ENCODE data around the gene DGCR2.
A peak's percentile ranks its signal among the peaks of the same experiment; 100 is the strongest.
"Not testable (repeated sequence)": the region's sequence is repeated elsewhere in the genome, so short reads cannot be mapped to it uniquely, and the experiment has no call there.

Gene DGCR2

DNA sequence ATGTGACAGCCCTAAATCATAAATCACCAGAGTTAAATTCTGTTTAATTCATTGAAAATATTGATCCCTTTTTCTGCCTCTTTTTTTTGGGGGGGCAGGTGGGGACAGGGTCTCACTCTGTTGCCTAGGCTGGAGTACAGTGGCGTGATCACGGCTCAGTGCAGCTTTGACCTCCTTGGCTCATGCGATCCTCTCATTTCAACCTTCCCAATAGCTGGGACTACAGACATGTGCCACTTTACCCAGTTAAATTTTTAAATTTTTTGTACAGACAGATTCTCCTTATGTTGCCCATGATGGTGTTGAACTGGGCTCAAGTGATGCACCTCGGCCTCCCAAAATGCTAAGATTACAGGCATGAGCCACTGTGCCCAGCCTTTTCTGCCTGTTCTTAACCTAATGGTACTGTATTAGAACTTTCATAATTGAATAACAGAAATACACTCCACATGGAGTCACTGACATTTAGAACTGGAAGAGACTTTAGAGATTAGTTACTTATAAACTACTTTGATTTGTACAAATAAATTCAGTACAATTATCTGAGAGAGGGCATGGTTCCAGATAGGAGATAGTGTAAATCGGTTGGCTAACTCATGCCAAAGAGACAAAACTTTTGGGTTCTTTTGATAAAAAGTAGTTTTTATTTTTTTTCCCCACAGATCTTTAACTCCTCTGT, 109.8 kb downstream of the DGCR2 start:
- no peak for DNase-seq (ENCODE audit: low read depth in 2 of 3, low spot score in 1 of 3)

DNA sequence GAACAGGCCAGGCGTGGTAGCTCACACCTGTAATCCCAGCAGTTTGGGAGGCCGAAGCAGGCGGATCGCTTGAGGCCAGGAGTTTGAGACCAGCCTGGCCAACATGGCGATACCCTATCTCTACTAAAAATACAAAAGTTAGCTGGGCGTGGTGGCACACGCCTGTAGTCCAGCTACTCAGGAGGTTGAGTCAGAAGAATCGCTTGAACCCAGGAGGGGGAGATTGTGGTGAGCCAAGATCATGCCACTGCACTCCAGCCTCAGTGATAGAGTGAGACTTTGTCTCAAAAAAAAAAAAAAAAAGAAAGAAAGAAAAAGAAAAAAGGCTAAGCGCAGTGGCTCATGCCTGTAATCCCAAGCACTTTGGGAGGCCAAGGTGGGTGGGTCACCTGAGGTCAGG, 110.6 kb downstream of the DGCR2 start:
- DNase-seq (ENCODE audit: low read depth in 2 of 3, low spot score in 1 of 3) = not testable (repeated sequence)

DNA sequence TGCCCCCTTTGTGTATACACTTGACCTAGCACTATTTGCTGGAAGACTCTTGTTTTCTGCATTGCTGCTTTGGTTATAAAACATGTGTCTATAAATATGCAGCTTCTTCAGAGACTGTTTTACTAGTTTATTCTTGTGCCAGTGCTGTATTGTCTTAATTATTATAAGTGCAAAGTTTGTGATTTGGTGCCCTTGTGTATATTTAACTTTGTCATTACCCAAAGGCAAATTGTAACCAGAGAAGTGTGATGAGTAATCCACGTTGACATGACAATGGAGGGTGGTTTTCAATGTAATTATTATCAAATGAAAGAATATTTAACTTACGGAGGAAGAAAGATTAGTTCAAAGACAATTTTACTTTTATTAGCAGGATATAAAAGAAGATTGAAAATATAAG, 111.1 kb downstream of the DGCR2 start:
- DNase-seq (ENCODE audit: low read depth in 2 of 3, low spot score in 1 of 3) = no peak

DNA sequence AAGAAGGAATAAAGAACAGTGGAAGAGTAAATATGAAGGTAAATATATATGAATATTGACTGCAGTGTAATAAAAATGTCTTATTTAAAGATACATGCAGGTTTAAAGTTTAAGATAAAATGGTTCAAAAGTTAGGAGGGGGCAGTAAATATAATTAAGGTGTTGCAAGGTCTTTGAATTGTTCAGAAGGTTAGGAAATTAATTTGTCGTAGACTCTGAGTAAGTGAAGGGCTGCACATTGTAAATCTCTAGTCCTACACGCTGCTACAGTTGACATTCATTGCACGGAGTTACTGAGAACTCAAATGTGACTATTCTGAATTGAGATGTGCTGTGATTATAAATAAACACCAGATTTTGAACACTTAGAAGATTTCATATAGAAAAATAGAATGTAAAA, 116.3 kb downstream of the DGCR2 start:
- no peak for DNase-seq (ENCODE audit: low read depth in 2 of 3, low spot score in 1 of 3)

DNA sequence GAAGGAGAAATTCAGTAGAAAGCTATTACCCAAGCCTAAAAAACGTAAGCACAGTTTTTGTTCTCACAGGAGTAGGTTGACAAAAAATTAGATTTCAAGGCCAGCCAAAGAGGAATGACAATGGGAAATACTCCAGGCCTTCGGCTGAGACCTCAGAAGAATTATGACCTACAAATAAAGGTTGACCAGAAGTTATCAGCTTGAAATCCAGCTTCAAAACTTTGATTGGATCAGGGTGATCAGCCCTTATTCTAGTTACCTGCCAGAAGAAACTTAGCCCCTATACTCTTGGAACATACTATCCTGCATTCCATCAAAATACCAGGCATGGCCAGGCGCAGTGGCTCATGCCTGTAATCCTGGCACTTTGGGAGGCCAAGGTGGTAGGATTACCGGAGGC, 117.7 kb downstream of the DGCR2 start:
- DNase-seq (ENCODE audit: low read depth in 2 of 3, low spot score in 1 of 3) = no peak

DNA sequence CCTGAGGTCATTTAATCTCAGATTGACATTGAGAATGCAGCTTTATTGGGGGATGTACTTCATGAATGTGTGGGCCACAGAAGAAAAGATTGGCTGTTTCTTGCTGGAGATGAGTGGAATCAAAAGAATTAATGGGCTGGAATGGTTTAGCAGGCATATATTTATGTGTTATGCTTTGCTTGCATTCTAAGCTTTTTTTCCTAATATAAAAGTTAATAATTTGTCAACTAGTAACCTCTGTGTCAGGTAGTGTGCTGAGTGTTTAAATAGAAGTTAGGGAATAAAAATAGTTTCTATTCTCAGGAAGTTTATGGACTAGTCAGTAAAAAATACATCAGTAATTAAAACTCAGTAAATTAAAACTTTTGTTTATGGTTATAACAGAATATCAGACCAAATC, 118.7 kb downstream of the DGCR2 start:
- DNase-seq (ENCODE audit: low read depth in 2 of 3, low spot score in 1 of 3) = no peak

DNA sequence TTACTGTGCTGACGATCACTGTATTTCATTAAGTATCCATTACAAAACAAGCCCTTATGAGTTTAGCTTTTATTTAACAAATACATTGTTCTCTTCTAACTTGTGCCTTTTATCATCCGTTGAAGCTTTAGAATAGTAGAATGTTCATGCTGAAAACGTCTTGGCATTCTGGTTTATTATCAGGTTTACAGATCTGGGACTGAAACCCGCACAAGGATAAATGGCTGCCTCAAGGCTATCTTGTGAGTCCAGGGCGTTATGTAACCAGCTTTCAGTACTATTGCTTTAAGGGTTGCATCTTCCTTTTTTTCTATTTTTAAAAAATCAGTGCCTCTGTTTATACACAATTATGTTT, 119.6 kb downstream of the DGCR2 start:
- no peak for DNase-seq (ENCODE audit: low read depth in 2 of 3, low spot score in 1 of 3)

DNA sequence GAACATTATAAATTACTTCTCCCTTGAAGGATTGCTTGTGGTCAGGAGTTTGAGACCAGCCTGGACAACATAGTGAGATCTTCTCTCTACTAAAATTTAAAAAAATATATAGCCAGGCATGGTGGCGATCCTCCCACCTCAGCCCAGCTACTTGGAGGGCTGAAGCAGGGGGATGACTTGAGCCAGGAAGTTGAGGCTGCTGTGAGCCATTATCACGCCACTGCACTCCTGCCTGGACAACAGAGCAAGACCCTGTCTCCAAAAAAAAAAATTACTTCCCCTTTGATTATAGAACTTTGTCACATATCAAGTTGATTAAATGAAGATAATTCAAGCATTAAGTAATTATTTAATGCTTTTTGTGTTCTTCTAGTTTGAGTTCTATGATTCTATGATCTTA, 121.0 kb downstream of the DGCR2 start:
- DNase-seq (ENCODE audit: low read depth in 2 of 3, low spot score in 1 of 3) = no peak

DNA sequence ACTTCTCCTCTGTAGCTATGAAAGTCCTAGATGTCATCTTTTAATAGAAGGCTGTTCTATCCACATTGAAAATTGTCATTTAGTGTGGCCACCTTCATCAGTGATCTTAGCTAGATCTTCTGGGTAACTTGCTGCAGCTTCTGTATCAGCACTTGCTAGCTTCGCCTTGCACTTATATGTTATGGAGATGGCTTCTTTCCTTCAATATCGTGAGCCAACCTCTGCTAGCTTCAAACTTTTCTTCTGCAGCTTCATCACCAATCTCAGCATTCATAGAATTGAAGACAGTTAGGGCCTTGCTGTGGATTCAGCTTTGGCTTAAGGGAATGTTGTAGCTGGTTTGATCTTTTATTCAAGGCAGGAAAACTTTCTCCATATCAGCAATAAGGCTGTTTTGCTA, 122.1 kb downstream of the DGCR2 start:
- DNase-seq (ENCODE audit: low read depth in 2 of 3, low spot score in 1 of 3) = not testable (repeated sequence)

DNA sequence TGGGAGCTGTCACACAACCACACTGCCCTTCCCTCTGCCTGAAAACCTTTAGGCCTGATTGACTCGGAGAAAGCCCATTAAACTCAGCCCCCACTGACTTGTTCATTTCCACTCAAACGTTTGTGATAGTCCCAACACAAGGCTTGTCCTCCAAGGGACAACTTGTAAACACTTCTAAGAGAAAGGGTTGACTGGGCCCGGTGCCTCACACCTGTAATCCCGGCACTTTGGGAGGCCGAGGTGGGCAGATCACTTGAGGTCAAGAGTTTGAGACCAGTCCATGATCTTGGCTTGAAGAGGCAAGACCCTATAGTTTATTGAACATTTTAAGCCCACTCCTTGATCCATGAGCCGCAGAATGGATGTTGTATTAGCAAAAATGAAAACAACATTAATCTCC, 122.8 kb downstream of the DGCR2 start:
- no peak for DNase-seq (ENCODE audit: low read depth in 2 of 3, low spot score in 1 of 3)

DNA sequence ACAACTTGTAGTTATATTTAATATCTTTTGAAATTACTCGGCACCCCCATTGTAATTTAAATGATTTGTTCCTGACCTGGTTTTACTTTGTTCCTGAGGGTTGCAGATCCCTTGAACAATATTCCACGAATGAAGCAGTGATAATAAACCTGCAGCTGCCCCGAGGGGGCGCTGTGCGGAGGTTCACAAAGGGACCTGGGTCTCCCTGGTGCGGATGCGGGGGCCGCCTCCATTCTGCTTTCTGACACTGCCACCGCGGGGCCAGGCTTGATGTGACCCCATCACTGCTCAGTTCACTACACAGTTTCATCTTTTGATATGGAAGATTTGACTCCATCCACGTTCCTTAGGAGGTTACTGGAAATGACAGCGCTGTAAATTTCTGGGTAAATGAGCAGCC, 123.2 kb downstream of the DGCR2 start:
- DNase-seq (ENCODE audit: low read depth in 2 of 3, low spot score in 1 of 3) = peak in 1 of 3 donors; percentile 8

DNA sequence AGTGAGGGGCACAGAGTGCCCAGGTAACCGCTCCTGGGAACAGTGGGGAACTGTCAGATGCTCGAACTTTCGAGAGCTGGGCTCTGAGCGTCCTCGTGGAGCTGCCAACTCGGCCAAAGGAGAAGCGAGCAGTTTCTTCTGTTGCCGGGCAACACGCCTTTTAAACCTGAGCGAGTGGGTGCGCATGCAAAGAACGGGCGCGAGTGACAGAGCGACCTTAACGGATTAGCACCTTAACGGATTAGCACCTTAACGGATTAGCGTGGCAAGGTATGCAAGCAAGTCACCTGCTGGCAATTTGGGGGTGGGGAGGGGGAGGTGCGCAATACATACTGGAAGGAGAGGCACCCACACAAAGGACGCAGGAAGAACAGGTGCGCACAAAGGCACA, 124.3 kb downstream of the DGCR2 start:
- no peak for DNase-seq (ENCODE audit: low read depth in 2 of 3, low spot score in 1 of 3)

DNA sequence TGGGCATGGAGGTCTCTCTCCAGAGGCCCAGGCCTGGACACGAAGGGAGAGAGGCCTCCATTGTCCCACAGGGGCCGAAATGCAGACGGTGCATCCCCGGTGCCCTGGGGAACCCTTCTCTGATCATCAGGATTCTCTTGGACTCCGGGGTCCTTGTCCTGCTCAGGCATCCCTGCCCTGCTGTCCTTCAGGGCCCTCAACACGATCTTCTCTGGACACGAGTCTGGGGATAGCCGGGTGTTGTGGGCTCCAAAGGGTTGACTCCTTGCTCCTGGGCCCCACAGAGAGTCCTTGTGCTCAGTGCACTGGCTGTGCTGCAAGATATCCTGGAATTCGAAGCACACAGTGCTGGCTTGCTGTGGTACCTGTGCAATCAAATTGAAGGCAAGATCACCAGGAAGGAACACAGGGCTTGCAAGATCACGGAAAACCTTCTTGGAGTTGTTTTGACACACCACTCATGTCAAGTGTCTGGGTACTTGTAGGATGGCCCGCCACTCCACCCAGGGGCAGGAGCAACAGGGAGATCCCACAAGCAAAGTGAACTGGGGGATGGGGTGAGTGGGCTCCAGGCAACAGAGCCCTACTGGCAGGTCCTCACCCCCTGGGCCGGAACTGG, 124.8 kb downstream of the DGCR2 start:
- no peak for DNase-seq (ENCODE audit: low read depth in 2 of 3, low spot score in 1 of 3)

DNA sequence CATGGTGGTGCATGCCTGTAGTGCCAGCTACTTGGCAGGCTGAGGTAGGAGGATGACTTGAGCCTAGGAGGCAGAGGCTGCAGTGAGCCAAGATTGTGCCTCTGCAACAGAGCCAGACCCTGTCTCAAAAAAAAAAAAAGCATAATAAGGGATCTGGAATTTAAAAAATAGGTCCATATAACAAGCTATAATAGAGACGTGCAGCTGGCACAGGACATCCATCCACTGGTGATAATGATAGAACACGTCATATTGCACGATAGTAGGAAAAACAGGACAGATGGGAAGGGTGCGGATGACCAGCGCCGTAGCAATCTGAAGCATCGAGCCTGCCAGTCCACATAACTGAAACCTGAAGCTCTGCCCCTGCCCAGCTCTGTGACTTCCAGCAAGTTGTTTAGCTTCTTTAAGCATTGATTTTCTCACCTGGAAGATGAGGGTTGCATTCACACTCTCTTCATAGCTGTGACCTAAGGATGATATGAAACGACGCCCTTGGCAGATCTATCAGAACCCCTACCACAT, 125.8 kb downstream of the DGCR2 start:
- DNase-seq (ENCODE audit: low read depth in 2 of 3, low spot score in 1 of 3) = no peak

DNA sequence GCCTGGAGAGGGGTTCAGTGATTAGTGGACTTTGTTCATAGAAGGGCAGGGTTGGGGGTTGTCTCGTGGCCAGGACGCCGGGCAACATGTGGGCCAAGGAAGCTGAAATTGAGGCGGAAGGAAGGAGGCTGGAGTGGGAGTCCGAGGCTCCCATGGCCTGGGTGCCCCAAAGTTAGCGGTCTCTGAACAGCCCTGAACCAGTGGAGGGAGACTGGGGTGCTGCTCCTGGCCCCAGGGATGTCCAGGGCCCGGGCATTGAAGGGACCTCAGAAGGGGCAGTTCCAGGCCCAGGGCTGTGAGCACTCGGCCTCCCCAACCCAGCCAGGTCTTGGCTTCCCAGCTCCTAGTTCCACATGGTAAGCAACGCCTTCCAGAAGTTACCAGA, 126.9 kb downstream of the DGCR2 start:
- no peak for DNase-seq (ENCODE audit: low read depth in 2 of 3, low spot score in 1 of 3)

DNA sequence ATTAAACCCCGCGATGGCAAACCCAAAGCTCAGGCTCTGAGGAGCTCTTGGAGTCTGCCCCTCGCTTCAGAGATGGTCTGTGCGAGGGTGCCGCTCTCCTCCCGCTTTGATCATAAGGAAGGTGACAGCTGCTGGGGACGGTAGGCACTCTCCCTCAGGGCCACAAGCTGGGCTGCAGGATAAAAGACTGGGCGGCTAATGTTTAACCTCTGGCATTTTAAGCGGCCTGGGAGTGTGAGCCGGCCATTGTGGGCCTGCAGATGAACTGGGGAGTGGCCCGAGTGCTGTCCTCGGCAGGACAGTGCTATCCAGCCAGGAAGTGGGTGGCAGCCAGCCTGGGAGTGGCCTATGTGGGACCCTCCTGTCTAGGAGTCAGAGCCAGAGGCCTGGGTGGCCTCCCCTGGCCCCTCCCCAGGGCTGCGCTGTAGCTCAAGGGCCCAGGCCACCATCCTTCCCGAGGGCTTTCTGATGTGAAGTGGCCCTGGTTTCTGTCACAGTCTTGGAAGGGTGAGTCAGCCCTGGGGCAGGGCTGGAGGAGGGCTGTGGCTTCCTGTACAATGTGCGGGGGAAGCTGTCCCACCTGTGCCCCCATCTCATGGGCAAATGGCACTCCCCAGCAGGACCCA, 127.4 kb downstream of the DGCR2 start:
- no peak for DNase-seq (ENCODE audit: low read depth in 2 of 3, low spot score in 1 of 3)

DNA sequence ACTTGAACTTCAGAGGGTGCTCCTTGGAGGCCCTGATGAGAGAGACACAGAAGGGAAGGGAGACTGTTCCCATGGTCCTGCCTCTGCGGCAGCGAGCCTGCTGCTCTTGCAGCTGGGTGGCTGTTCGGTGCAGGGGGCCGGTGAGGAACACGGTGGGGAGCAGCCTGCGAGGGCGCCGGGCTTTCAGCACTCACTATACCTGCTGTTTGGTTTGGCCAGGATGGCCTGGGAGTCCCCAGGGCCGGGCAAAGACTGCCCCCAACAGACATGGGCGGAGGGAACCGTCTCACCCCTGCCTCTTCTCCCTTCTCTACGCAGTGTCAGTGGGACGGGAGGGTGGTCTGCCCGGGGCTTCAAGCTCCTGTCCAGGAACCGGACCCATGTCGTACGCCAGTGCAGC, 128.2 kb downstream of the DGCR2 start:
- DNase-seq (ENCODE audit: low read depth in 2 of 3, low spot score in 1 of 3) = no peak

DNA sequence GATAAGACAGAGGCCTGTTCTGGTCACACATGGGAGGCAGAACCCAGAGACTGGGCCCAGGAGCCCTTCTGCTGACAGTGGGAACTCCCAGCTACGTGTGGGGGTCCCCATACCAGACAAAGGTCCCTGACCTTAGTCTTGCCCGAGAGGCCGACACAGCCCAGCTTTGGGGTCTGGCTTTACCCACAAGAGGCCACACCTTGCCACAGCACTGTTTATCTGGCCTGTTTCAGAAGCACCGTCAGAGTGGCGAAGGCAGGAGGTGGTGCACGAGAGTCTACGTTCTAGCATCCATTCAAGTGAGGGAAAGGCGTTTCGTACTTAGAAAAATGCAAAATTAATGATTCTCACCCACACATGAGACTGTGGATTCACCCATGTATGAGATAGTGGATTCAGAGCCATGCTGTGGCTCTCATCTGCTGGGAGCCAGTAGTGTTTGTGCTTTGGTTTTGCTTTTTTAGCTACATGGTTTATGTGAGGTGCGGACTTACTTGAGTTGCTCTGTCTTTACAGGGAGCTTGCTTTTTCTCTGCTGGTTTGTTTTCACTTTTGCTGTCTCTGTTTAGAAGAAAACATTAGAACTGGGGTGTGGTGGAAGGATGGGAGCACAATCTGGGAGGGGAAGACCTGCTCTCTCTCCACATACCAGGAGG, 129.5 kb downstream of the DGCR2 start:
- no peak for DNase-seq (ENCODE audit: low read depth in 2 of 3, low spot score in 1 of 3)

DNA sequence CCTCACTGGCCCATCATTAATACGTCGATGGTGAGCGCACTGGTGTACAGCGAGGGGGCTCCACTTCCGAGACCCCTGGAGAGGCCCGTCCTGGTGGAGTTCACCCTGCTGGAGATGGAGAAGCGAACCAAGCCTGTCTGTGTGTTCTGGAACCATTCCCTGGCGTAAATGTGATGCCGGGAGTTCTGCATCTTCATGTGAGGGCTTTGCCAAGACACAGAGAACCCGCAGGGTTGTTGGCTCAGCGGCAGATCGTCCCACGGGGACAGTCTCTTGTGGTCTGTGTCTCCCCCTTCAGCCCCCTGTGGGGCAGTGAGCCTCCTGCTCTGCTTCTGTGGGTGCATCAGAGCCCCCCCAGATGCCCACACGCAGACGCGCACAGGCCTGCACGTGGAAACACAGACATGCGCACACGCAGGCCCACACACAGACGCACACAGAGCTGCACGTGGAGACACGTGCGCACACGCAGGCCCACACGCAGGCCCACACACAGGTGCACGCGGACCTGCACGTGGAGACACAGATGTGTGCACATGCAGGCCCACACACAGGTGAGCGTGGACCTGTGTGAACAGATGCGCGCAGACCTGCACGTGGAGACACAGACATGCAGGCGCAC, 130.3 kb downstream of the DGCR2 start:
- DNase-seq (ENCODE audit: low read depth in 2 of 3, low spot score in 1 of 3) = no peak

DNA sequence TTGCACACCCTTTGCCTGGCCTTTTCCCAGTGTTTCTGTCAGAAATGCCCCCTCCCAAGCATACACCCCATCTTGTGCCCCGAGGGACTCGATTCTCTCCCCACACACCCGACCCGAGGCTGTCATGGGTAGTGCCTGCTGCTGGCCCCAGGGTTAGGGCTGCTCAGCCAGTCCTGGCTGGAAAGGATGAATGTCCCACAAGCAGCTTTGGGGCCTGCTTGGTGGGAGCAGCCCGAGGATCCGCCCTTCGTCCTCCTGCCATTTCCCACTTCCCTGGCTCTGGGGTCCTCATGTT, 131.1 kb downstream of the DGCR2 start:
- no peak for DNase-seq (ENCODE audit: low read depth in 2 of 3, low spot score in 1 of 3)

DNA sequence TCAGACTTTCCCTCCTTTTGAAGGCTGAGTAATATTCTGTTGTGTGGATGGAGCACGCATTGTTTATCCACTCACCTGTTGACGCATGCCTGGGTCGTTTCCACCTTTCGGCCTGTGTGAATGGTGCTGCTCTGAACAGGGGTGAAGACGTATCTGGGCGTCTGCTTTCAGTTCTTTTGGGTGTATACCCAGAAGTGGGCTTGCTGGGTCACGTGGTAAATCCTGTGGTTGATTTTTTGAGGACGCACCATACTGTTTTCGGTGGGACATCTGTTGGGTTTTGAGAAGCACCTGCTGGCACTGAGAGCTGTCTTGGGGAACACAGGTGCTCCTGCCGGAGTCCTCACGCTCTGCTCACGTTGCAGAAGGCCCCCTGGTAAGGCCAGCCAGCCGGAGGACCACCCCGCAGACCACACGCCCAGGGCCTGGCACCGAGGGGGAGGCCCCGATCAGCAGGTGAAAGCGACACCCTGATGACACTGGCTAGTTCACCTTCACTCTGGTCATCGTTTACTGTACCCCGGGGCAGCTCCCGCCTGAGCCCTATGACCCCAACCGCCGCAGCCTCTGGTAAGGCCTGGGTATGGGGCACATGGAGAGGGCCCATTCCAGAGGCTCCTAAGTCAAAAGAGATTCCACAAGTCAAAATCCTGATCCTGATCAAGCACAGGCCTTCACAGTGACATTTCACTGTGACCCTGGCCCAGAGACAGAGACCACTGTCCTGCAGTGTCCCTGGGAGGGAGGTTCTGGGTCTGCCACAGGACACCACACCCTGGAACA, 131.7 kb downstream of the DGCR2 start:
- no peak for DNase-seq (ENCODE audit: low read depth in 2 of 3, low spot score in 1 of 3)
